Natural killer cell (primary cell): ENCODE data around the gene SMARCD1. TPM values are rescaled to one million over a fixed set of nuclear protein-coding genes. Genes with fewer than 3 reads are reported as not detected.
A peak's percentile ranks its signal among the peaks of the same experiment; 100 is the strongest.

Experiments
- ATAC-seq, 3 donors: fragments of 150-1000 bp in 2 of 3; fragments of 200-7000 bp in 1 of 3; cut with Tn5 transposase; 1 replicate in 1 of 3; 2 replicates in 2 of 3; pipeline ENCODE4 v1.10.0; 2021; ENCODE audit warnings: mild to moderate bottlenecking in 2 of 3, moderate library complexity in 2 of 3
- DNase-seq, 2 donors: peaks; one replicate each; pipeline versions ENCODE4 v3.0.0 to v3.0.0-alpha.2; 2013 to 2021; ENCODE audit warnings: mixed read lengths in 1 of 2
- H3K27ac ChIP-seq: one replicate; pipeline ENCODE4 v1.5.1; 2013; ENCODE audit warnings: mild to moderate bottlenecking, low read length
- H3K27me3 ChIP-seq: one replicate; pipeline ENCODE4 v1.6.1; 2013; ENCODE audit warnings: low read length; ENCODE audit not compliant: control insufficient read depth, insufficient read depth
- H3K36me3 ChIP-seq: one replicate; pipeline ENCODE4 v1.6.1; 2013; ENCODE audit warnings: low read length; ENCODE audit not compliant: control insufficient read depth, insufficient read depth
- H3K4me1 ChIP-seq: one replicate; pipeline ENCODE4 v1.6.1; 2013; ENCODE audit warnings: low read length; ENCODE audit not compliant: control insufficient read depth, insufficient read depth
- H3K4me3 ChIP-seq: one replicate; pipeline ENCODE4 v1.5.1; 2013; ENCODE audit warnings: low read length
- H3K9me3 ChIP-seq: one replicate; pipeline ENCODE4 v1.6.1; 2013; ENCODE audit warnings: low read length; ENCODE audit not compliant: control insufficient read depth, insufficient read depth
- H3K27ac Mint-ChIP-seq, 2 donors: one replicate each; pipeline ENCODE4 v1.8.0; 2022; ENCODE audit warnings: mild to moderate bottlenecking in 2 of 2, mixed read lengths in 2 of 2, moderate library complexity in 1 of 2
- H3K27me3 Mint-ChIP-seq, 2 donors: one replicate each; pipeline ENCODE4 v1.8.0; 2022; ENCODE audit warnings: low read depth in 2 of 2, mixed read lengths in 2 of 2
- H3K36me3 Mint-ChIP-seq: one replicate; pipeline ENCODE4 v1.8.0; 2022; ENCODE audit warnings: mixed read lengths
- H3K4me1 Mint-ChIP-seq, 2 donors: one replicate each; pipeline ENCODE4 v1.8.0; 2022; ENCODE audit warnings: mixed read lengths in 2 of 2
- H3K4me3 Mint-ChIP-seq: one replicate; pipeline ENCODE4 v1.8.0; 2022; ENCODE audit warnings: mild to moderate bottlenecking, moderate library complexity, mixed read lengths
- H3K9me3 Mint-ChIP-seq, 2 donors: one replicate each; pipeline ENCODE4 v1.8.0; 2022; ENCODE audit warnings: mixed read lengths in 2 of 2
- CTCF ChIP-seq: fragments of 200-600 bp; IDR thresholded peaks from one replicate; pipeline ENCODE4 v1.8.0; 2022; ENCODE audit warnings: antibody characterized with exemption
- WGBS: methylation state at CpG from one replicate; pipeline ENCODE4 v1.1.7; 2013; ENCODE audit warnings: missing lambda C conversion rate; ENCODE audit not compliant: insufficient coverage; 5-methylcytosine and 5-hydroxymethylcytosine counted together
- intact Hi-C: fragments of 100-400 bp; cut with micrococcal nuclease; formaldehyde crosslinking; loops from one replicate; pipeline ENCODE4 v1.14.2; 2022
- total RNA-seq, 4 donors: library from RNA; stranded (reverse); fragments of 120-200 nt in 1 of 4; gene quantifications; one replicate each; pipeline versions ENCODE4 v1.2.3 to v1.2.4, GENCODE V29; 2013 to 2022

Gene SMARCD1
- total RNA-seq, 3 donors from 2014 or later (not counting 1 experiment from before 2014, with no cell fraction given): 81.3 to 97.0 (median 88.6) TPM

GRCh38 chr12:50123203-50123602, 38.1 kb downstream of the SMARCD1 start:
- Mint-ChIP-seq H3K4me3 (no peak overlapping the region), H3K27me3 (no peaks in the 10 kb centered on the region), H3K4me1 (peaks cover 24 to 31% of the 10 kb centered on the region in 2 donors), H3K27ac (no peak overlapping the region), H3K9me3 (no peaks in the 10 kb centered on the region), H3K36me3 (no peaks in the 10 kb centered on the region)
- no peak for ATAC-seq
- 81% methylated on average over 2 of the region's 2 CpGs for WGBS
- Histone ChIP-seq H3K36me3 (peaks cover 50% of the 10 kb centered on the region), H3K9me3 (no peaks in the 10 kb centered on the region), H3K4me3 (no peak overlapping the region), H3K27me3 (no peaks in the 10 kb centered on the region), H3K4me1 (no peaks in the 10 kb centered on the region), H3K27ac (no peak overlapping the region)
- TF ChIP-seq CTCF: no peak
- intact Hi-C loops: no loop called here
- DNase-seq: no peak

- no peaks in the 10 kb centered on the region for H3K4me1 ChIP-seq
- 92% methylated on average over 2 of the region's 2 CpGs for WGBS
- no peaks in the 10 kb centered on the region for H3K27me3 ChIP-seq
- peaks cover 53% of the 10 kb centered on the region for H3K36me3 ChIP-seq
- no peaks in the 10 kb centered on the region for H3K9me3 ChIP-seq
- no peak for DNase-seq
- no peak for ATAC-seq
- no peak overlapping the region for H3K27ac ChIP-seq
- no peaks in the 10 kb centered on the region for H3K27me3 Mint-ChIP-seq
- intact Hi-C loops: no loop called here
- no peaks in the 10 kb centered on the region for H3K9me3 Mint-ChIP-seq
- no peak for TF ChIP-seq CTCF
- H3K4me3 ChIP-seq: no peak overlapping the region
- H3K4me1 Mint-ChIP-seq: peaks cover 12 to 22% of the 10 kb centered on the region in 2 donors
- H3K4me3 Mint-ChIP-seq: no peak overlapping the region
- H3K27ac Mint-ChIP-seq: no peak overlapping the region
- H3K36me3 Mint-ChIP-seq: peaks cover 2% of the 10 kb centered on the region
Measured at GRCh38 chr12:50127546-50127945, 42.4 kb downstream of the SMARCD1 start.

GRCh38 chr12:50129290-50129689, 44.1 kb downstream of the SMARCD1 start:
- Histone ChIP-seq H3K4me3 (no peak overlapping the region), H3K4me1 (no peaks in the 10 kb centered on the region), H3K9me3 (no peaks in the 10 kb centered on the region), H3K27me3 (no peaks in the 10 kb centered on the region), H3K36me3 (peaks cover 57% of the 10 kb centered on the region), H3K27ac (no peak overlapping the region)
- intact Hi-C loops: no loop called here
- no peak for TF ChIP-seq CTCF
- ATAC-seq (no peak), DNase-seq (no peak)
- Mint-ChIP-seq H3K4me3 (no peak overlapping the region), H3K27me3 (no peaks in the 10 kb centered on the region), H3K9me3 (no peaks in the 10 kb centered on the region), H3K36me3 (peaks cover 5% of the 10 kb centered on the region), H3K27ac (no peak overlapping the region), H3K4me1 (peaks cover 15 to 23% of the 10 kb centered on the region in 2 donors)
- WGBS: 89% methylated on average over 4 of the region's 4 CpGs

- Histone ChIP-seq H3K27ac (no peak overlapping the region), H3K4me3 (no peak overlapping the region), H3K4me1 (no peaks in the 10 kb centered on the region), H3K27me3 (no peaks in the 10 kb centered on the region), H3K36me3 (peaks cover 70% of the 10 kb centered on the region), H3K9me3 (no peaks in the 10 kb centered on the region)
- H3K27ac Mint-ChIP-seq: peak overlapping the region; percentile 63 to 74
- peaks cover 5 to 9% of the 10 kb centered on the region in 2 donors for H3K4me1 Mint-ChIP-seq
- peaks cover 5% of the 10 kb centered on the region for H3K36me3 Mint-ChIP-seq
- WGBS: 79% methylated on average over 2 of the region's 2 CpGs
- no peaks in the 10 kb centered on the region for H3K9me3 Mint-ChIP-seq
- intact Hi-C loops: loop anchor here (1.0 kb wide), 1 partner anchor 43 kb away; no protein-coding TSS in a partner anchor
- DNase-seq: peak in 1 of 2 donors; percentile 59
- H3K4me3 Mint-ChIP-seq: no peak overlapping the region
- TF ChIP-seq CTCF: peak; percentile 68
- ATAC-seq: peak in 1 of 3 donors; percentile 70
- H3K27me3 Mint-ChIP-seq: no peaks in the 10 kb centered on the region
Measured at GRCh38 chr12:50132505-50133135, 47.5 kb downstream of the SMARCD1 start.
